Gastrocnemius medialis (tissue), 4 donors: ENCODE measurements around the gene ABCC8. TPM values are rescaled to one million over a fixed set of nuclear protein-coding genes. Genes with fewer than 3 reads are reported as not detected.

Experiments
- ATAC-seq, 2 donors: fragments of 150-250 bp; one replicate each; pipeline ENCODE4 v1.9.1; 2016
- DNase-seq, 2 donors: peaks; one replicate each; pipeline ENCODE4 v3.0.0-alpha.2; 2019
- H3K27ac ChIP-seq, 4 donors: fragments of 200-600 bp; sonication (generic); 1 replicate in 1 of 4; 2 replicates in 3 of 4; pipeline ENCODE4 v1.5.1; 2016 to 2018; ENCODE audit warnings: mild to moderate bottlenecking in 2 of 4, moderate library complexity in 1 of 4
- H3K27me3 ChIP-seq, 3 donors: fragments of 200-600 bp; sonication (generic) in 2 of 3; 1 replicate in 1 of 3; 2 replicates in 2 of 3; pipeline versions ENCODE4 v1.5.1 to v1.6.0; 2016 to 2019; ENCODE audit warnings: mild to moderate bottlenecking in 1 of 3, moderate library complexity in 1 of 3
- H3K36me3 ChIP-seq, 2 donors: fragments of 200-600 bp; sonication (generic) in 1 of 2; one replicate each; pipeline ENCODE4 v1.5.1; 2017 to 2018
- H3K4me1 ChIP-seq, 2 donors: fragments of 200-600 bp; sonication (generic) in 1 of 2; one replicate each; pipeline ENCODE4 v1.5.1; 2016 to 2017; ENCODE audit warnings: mild to moderate bottlenecking in 2 of 2
- H3K4me3 ChIP-seq, 4 donors: fragments of 200-600 bp; sonication (generic) in 3 of 4; 1 replicate in 1 of 4; 2 replicates in 3 of 4; pipeline ENCODE4 v1.5.1; 2016 to 2019; ENCODE audit warnings: mild to moderate bottlenecking in 2 of 4
- H3K9me3 ChIP-seq, 3 donors: fragments of 200-600 bp; sonication (generic) in 2 of 3; 1 replicate in 1 of 3; 2 replicates in 2 of 3; pipeline ENCODE4 v1.5.1; 2016 to 2019
- CTCF ChIP-seq, 5 experiments: fragments of 450-650 bp in 3 of 5; fragments of 200-600 bp in 2 of 5; sonication (generic) in 2 of 5; IDR thresholded peaks in 4 of 5; conservative IDR thresholded peaks in 1 of 5; 1 replicate in 4 of 5; 2 replicates in 1 of 5; pipeline ENCODE4 v1.5.1; 2016 to 2019; ENCODE audit warnings: antibody characterized with exemption in 5 of 5, mild to moderate bottlenecking in 3 of 5, moderate library complexity in 3 of 5
- POLR2A ChIP-seq, 2 donors: fragments of 450-650 bp; IDR thresholded peaks; one replicate each; pipeline ENCODE4 v1.6.1; 2017; ENCODE audit warnings: antibody characterized with exemption in 2 of 2, mild to moderate bottlenecking in 2 of 2, moderate library complexity in 2 of 2
- in situ Hi-C, 4 donors: fragments of 200-750 bp; cut with MboI; loops; one replicate each; pipeline versions ENCODE4 v1.15.0 to v1.8.0; 2017; ENCODE audit warnings: low sequenced_read_pairs in 4 of 4
- intact Hi-C: fragments of 100-400 bp; cut with DNase I; formaldehyde crosslinking; loops from one replicate; pipeline ENCODE4 v1.15.1; 2023; ENCODE audit warnings: low total_unique reads
- total RNA-seq, 4 donors: library from RNA; depleted of rRNA; stranded (reverse); fragments of >200 nt; gene quantifications; one replicate each; pipeline versions ENCODE4 v1.1.0 to v1.2.3, GENCODE V29; 2016

Gene ABCC8
- total RNA-seq, 4 donors from 2014 or later = 0.33 to 4.0 (median 1.1) TPM

GRCh38 chr11:17385926-17386325 lies 90.7 kb downstream of the ABCC8 start:
- Histone ChIP-seq H3K4me1 (peaks cover 43 to 44% of the 10 kb centered on the region in 2 donors), H3K4me3 (peak overlapping the region; percentile 55 to 72 (median 66)), H3K27me3 (no peaks in the 10 kb centered on the region), H3K9me3 (no peaks in the 10 kb centered on the region), H3K27ac (peak overlapping the region; percentile 90 to 98 (median 97)), H3K36me3 (peaks cover 0 to 8% of the 10 kb centered on the region in 2 donors)
- in situ Hi-C loops = loop anchor here in 2 of 4 donors (10.0 to 25.0 kb wide), 3 partner anchors 89 to 326 kb away; partner anchors contain the start of genes ABCC8 (in 1 of the 2) and MYOD1 (in 1 of the 2)
- ATAC-seq = peak; percentile 3 to 7
- no peak for TF ChIP-seq POLR2A (IDR thresholded peaks at IDR 0.05)
- TF ChIP-seq CTCF (IDR thresholded peaks at IDR 0.05 in 4 of 5, conservative IDR thresholded peaks at IDR 0.05 in 1 of 5) = no peak
- DNase-seq = peak in 1 of 2 donors; percentile 51
- intact Hi-C loops = loop anchor here (2.0 to 10.0 kb wide), 4 partner anchors 36 to 411 kb away; partner anchors contain the start of gene MYOD1

- TF ChIP-seq CTCF (IDR thresholded peaks at IDR 0.05 in 4 of 5, conservative IDR thresholded peaks at IDR 0.05 in 1 of 5) (no peak), POLR2A (IDR thresholded peaks at IDR 0.05) (no peak)
- Histone ChIP-seq H3K9me3 (no peaks in the 10 kb centered on the region), H3K4me1 (peaks cover 45% of the 10 kb centered on the region in 2 donors), H3K4me3 (peak overlapping the region; percentile 55 to 72 (median 66)), H3K36me3 (peaks cover 0 to 8% of the 10 kb centered on the region in 2 donors), H3K27me3 (no peaks in the 10 kb centered on the region), H3K27ac (peak overlapping the region; percentile 90 to 98 (median 97))
- ATAC-seq = peak in 1 of 2 donors; percentile 1
- intact Hi-C loops = loop anchor here (5.0 to 10.0 kb wide), 3 partner anchors 37 to 412 kb away; no protein-coding TSS in a partner anchor
- peak in 1 of 2 donors; percentile 63 for DNase-seq
- in situ Hi-C loops = loop anchor here in 2 of 4 donors (10.0 to 25.0 kb wide), 3 partner anchors 89 to 327 kb away; partner anchors contain the start of genes ABCC8 (in 1 of the 2) and MYOD1 (in 1 of the 2)
Measured at GRCh38 chr11:17385492-17385891, 91.2 kb downstream of the ABCC8 start.

GRCh38 chr11:17384002-17384511 lies 92.6 kb downstream of the ABCC8 start:
- intact Hi-C loops = loop anchor here (1.0 to 10.0 kb wide), 4 partner anchors 30 to 301 kb away; no protein-coding TSS in a partner anchor
- no peaks in the 10 kb centered on the region for H3K27me3 ChIP-seq
- peak; percentile 92 to 97 (median 94) for TF ChIP-seq CTCF (IDR thresholded peaks at IDR 0.05 in 4 of 5, conservative IDR thresholded peaks at IDR 0.05 in 1 of 5)
- no peak for TF ChIP-seq POLR2A (IDR thresholded peaks at IDR 0.05)
- peak; percentile 71 to 88 for DNase-seq
- no peaks in the 10 kb centered on the region for H3K9me3 ChIP-seq
- H3K36me3 ChIP-seq = peaks cover 0 to 8% of the 10 kb centered on the region in 2 donors
- peak; percentile 35 to 45 for ATAC-seq
- peak overlapping the region; percentile 90 to 98 (median 97) for H3K27ac ChIP-seq
- peak overlapping the region in 3 of 4 donors; percentile 55 to 72 (median 68) for H3K4me3 ChIP-seq
- H3K4me1 ChIP-seq = peaks cover 45% of the 10 kb centered on the region in 2 donors
- in situ Hi-C loops = loop anchor here (5.0 to 25.0 kb wide), 5 partner anchors 91 to 328 kb away; partner anchors contain the start of genes ABCC8 (in 1 of the 4) and MYOD1 (in 1 of the 4)

GRCh38 chr11:17383461-17383860 lies 93.2 kb downstream of the ABCC8 start:
- ATAC-seq (no peak), DNase-seq (no peak)
- TF ChIP-seq CTCF (IDR thresholded peaks at IDR 0.05 in 4 of 5, conservative IDR thresholded peaks at IDR 0.05 in 1 of 5) (no peak), POLR2A (IDR thresholded peaks at IDR 0.05) (no peak)
- no peak overlapping the region for H3K4me3 ChIP-seq
- peaks cover 0 to 12% of the 10 kb centered on the region in 2 donors for H3K36me3 ChIP-seq
- in situ Hi-C loops = loop anchor here (5.0 to 25.0 kb wide), 5 partner anchors 91 to 329 kb away; partner anchors contain the start of genes ABCC8 (in 1 of the 4) and MYOD1 (in 1 of the 4)
- no peaks in the 10 kb centered on the region for H3K9me3 ChIP-seq
- peak overlapping the region; percentile 90 to 98 (median 97) for H3K27ac ChIP-seq
- H3K4me1 ChIP-seq = peaks cover 45 to 47% of the 10 kb centered on the region in 2 donors
- no peaks in the 10 kb centered on the region for H3K27me3 ChIP-seq
- intact Hi-C loops = loop anchor here (10.0 kb wide), 1 partner anchor 301 kb away; no protein-coding TSS in a partner anchor
